A549 (cell line): ENCODE measurements around the gene GALNT4. TPM values are rescaled to one million over a fixed set of nuclear protein-coding genes. Genes with fewer than 3 reads are reported as not detected.

Experiments used
- ATAC-seq, 2 experiments: fragments of 200-7000 bp in 1 of 2; fragments of >200 bp in 1 of 2; cut with Nextera tagmentation in 1 of 2; cut with Tn5 transposase in 1 of 2; 3 replicates each; pipeline versions ENCODE4 v1.8.0 to v1.9.1; 2018 to 2020; ENCODE audit warnings: mild to moderate bottlenecking in 1 of 2, moderate library complexity in 1 of 2
- CTCF ChIA-PET: fragments of 300-600 bp; sonication (Branson Sonifier 250); formaldehyde crosslinking; extraction: SDS; loops from one replicate; lab custom pipeline; 2021; ENCODE audit warnings: antibody characterized with exemption, inconsistent platforms; lab: Yijun Ruan, JAX
- POLR2A ChIA-PET: fragments of 350-600 bp; formaldehyde crosslinking; extraction: SDS; loops from one replicate; lab custom pipeline; 2021; ENCODE audit warnings: antibody characterized with exemption, inconsistent platforms; lab: Yijun Ruan, JAX
- DNase-seq, 2 experiments: peaks; one replicate each; pipeline versions ENCODE4 v3.0.0 to v3.0.0-alpha.2; 2011 to 2016; ENCODE audit warnings: low read depth in 1 of 2, low spot score in 1 of 2
- FAIRE-seq: peaks from 2 replicates; lab custom pipeline; 2011; peaks lifted over from hg19 to GRCh38; lab: Jason Lieb, UNC
- H3K27ac ChIP-seq, 2 experiments: fragments of >200 bp; sonication (Bioruptor Twin); formaldehyde crosslinking; 3 replicates each; pipeline ENCODE4 v1.5.1; 2016 to 2017
- H3K4me1 ChIP-seq: fragments of >200 bp; sonication (Bioruptor Twin); formaldehyde crosslinking; 3 replicates; pipeline ENCODE4 v1.6.1; 2016
- H3K4me2 ChIP-seq: fragments of >200 bp; sonication (Bioruptor Twin); formaldehyde crosslinking; 3 replicates; pipeline ENCODE4 v1.6.1; 2016
- H3K4me3 ChIP-seq: fragments of >200 bp; sonication (Bioruptor Twin); formaldehyde crosslinking; 3 replicates; pipeline ENCODE4 v1.5.1; 2016
- H3K9me3 ChIP-seq: fragments of >200 bp; sonication (Bioruptor Twin); formaldehyde crosslinking; 3 replicates; pipeline ENCODE4 v1.6.1; 2016
- BCL3 ChIP-seq: fragments of >200 bp; sonication (Bioruptor Twin); formaldehyde crosslinking; IDR thresholded peaks from 3 replicates; pipeline ENCODE4 v1.6.1; 2016
- CBX2 ChIP-seq: fragments of 200-600 bp; sonication (generic); IDR thresholded peaks from 2 replicates; pipeline ENCODE4 v1.6.1; 2016; ENCODE audit warnings: low read depth, mild to moderate bottlenecking, borderline replicate concordance
- CBX8 ChIP-seq: fragments of 200-600 bp; sonication (generic); IDR thresholded peaks from 2 replicates; pipeline ENCODE4 v1.6.1; 2016
- CHD2 ChIP-seq: fragments of 150-350 bp; IDR thresholded peaks from 2 replicates; pipeline ENCODE4 v1.6.1; 2014; ENCODE audit warnings: low read length; ENCODE audit not compliant: partially characterized antibody
- CHD4 ChIP-seq: fragments of 200-600 bp; sonication (generic); IDR thresholded peaks from 2 replicates; pipeline ENCODE4 v1.6.1; 2016; ENCODE audit warnings: antibody characterized with exemption, mild to moderate bottlenecking, borderline replicate concordance
- E2F6 ChIP-seq: IDR thresholded peaks from 2 replicates; pipeline ENCODE4 v1.6.1; 2012; ENCODE audit warnings: low read depth, borderline replicate concordance
- ELK1 ChIP-seq: fragments of 150-350 bp; IDR thresholded peaks from 2 replicates; pipeline ENCODE4 v1.6.1; 2014; ENCODE audit warnings: low read depth, mild to moderate bottlenecking, low read length
- FOSB ChIP-seq: fragments of 250-450 bp; sonication (Bioruptor Pico); IDR thresholded peaks from 2 replicates; pipeline ENCODE4 v1.5.0; 2020; ENCODE audit warnings: mild to moderate bottlenecking, moderate library complexity
- FOXS1 ChIP-seq: fragments of 250-450 bp; sonication (Bioruptor Pico); IDR thresholded peaks from 2 replicates; pipeline ENCODE4 v1.5.0; 2020; ENCODE audit warnings: mild to moderate bottlenecking, moderate library complexity
- GATA3 ChIP-seq: IDR thresholded peaks from 2 replicates; pipeline ENCODE4 v1.6.1; 2012; ENCODE audit warnings: borderline replicate concordance
- HDAC2 ChIP-seq: fragments of 200-600 bp; sonication (generic); IDR thresholded peaks from 2 replicates; pipeline ENCODE4 v1.6.1; 2016
- HES2 ChIP-seq: fragments of >200 bp; sonication (Bioruptor Twin); formaldehyde crosslinking; IDR thresholded peaks from 2 replicates; pipeline ENCODE4 v1.6.1; 2016
- HEYL ChIP-seq: fragments of 250-450 bp; sonication (Bioruptor Pico); IDR thresholded peaks from 2 replicates; pipeline ENCODE4 v1.8.0; 2021; ENCODE audit warnings: mild to moderate bottlenecking, moderate library complexity
- JUNB ChIP-seq: fragments of >200 bp; sonication (Bioruptor Twin); formaldehyde crosslinking; IDR thresholded peaks from 2 replicates; pipeline ENCODE4 v1.6.1; 2016
- KDM5A ChIP-seq: fragments of 200-600 bp; sonication (generic); IDR thresholded peaks from 2 replicates; pipeline ENCODE4 v1.6.1; 2016; ENCODE audit warnings: antibody characterized with exemption, mild to moderate bottlenecking
- MAX ChIP-seq: IDR thresholded peaks from 2 replicates; pipeline ENCODE4 v1.6.1; 2012
- MAZ ChIP-seq: fragments of 150-350 bp; IDR thresholded peaks from 2 replicates; pipeline ENCODE4 v1.6.1; 2014; ENCODE audit warnings: antibody characterized with exemption, low read depth, low read length, borderline replicate concordance
- MYC ChIP-seq: IDR thresholded peaks from 2 replicates; pipeline ENCODE4 v1.6.1; 2012; ENCODE audit warnings: mild to moderate bottlenecking, inconsistent platforms, low read length, improper control_type of control experiment, borderline replicate concordance
- POLR2A ChIP-seq: IDR thresholded peaks from 2 replicates; pipeline ENCODE4 v1.6.1; 2012; ENCODE audit warnings: mild to moderate bottlenecking, low read length
- POLR2AphosphoS2 ChIP-seq: conservative IDR thresholded peaks from 2 replicates; pipeline ENCODE4 v1.6.1; 2012; ENCODE audit warnings: low read length, improper control_type of control experiment, inconsistent platforms
- RCOR1 ChIP-seq: fragments of 150-350 bp; IDR thresholded peaks from 2 replicates; pipeline ENCODE4 v1.6.1; 2014; ENCODE audit warnings: antibody characterized with exemption, low read length, low read depth
- RFX5 ChIP-seq: fragments of 450-650 bp; IDR thresholded peaks from 2 replicates; pipeline ENCODE4 v1.7.1; 2014; ENCODE audit warnings: antibody characterized with exemption, mild to moderate bottlenecking, moderate library complexity
- RNF2 ChIP-seq: fragments of 200-600 bp; sonication (generic); IDR thresholded peaks from 2 replicates; pipeline ENCODE4 v1.6.1; 2016; ENCODE audit warnings: low read depth, mild to moderate bottlenecking, antibody characterized with exemption, moderate library complexity, borderline replicate concordance
- SMC3 ChIP-seq: fragments of >200 bp; sonication (Bioruptor Twin); formaldehyde crosslinking; IDR thresholded peaks from 3 replicates; pipeline ENCODE4 v1.6.1; 2018; ENCODE audit warnings: inconsistent platforms
- USF2 ChIP-seq: fragments of 450-650 bp; IDR thresholded peaks from 2 replicates; pipeline ENCODE4 v1.6.1; 2014; ENCODE audit warnings: antibody characterized with exemption
- ZFP36 ChIP-seq: fragments of 450-650 bp; IDR thresholded peaks from 2 replicates; pipeline ENCODE4 v1.6.1; 2014; ENCODE audit warnings: borderline replicate concordance; ENCODE audit not compliant: partially characterized antibody
- ZNF302 ChIP-seq: fragments of 250-450 bp; sonication (Bioruptor Pico); IDR thresholded peaks from 2 replicates; pipeline ENCODE4 v1.9.0; 2021; ENCODE audit warnings: inconsistent platforms, mild to moderate bottlenecking, moderate library complexity
- ZSCAN20 ChIP-seq: fragments of 250-450 bp; sonication (Bioruptor Pico); IDR thresholded peaks from 2 replicates; pipeline ENCODE4 v1.8.0; 2022; ENCODE audit warnings: mild to moderate bottlenecking, moderate library complexity
- WGBS: methylation state at CpG from one replicate; pipeline ENCODE4 v1.1.6; 2017; ENCODE audit errors: missing lambda C conversion rate; 5-methylcytosine and 5-hydroxymethylcytosine counted together
- polyA plus RNA-seq, 4 experiments: library from polyadenylated mRNA; depleted of rRNA in 3 of 4; stranded (reverse); fragments of >200 nt; fragmentation: RNase III in 1 of 4; extraction: RNeasy Plus Mini Kit Qiagen cat#74134 plus additional on column Dnase treatment in 1 of 4; gene quantifications; 2 replicates in 3 of 4; 3 replicates in 1 of 4; pipeline ENCODE4 v1.2.3, GENCODE V29; 2011 to 2017

GALNT4 gene
- polyA plus RNA-seq, 2 of the 4 experiments (the other 2 are of a cell fraction): 5.9 to 14.3 TPM

GRCh38 chr12:89484470-89484869 is 40.1 kb downstream of the GALNT4 start:
- ChIA-PET POLR2A (no interaction called here), CTCF (interaction anchor here (1.0 to 1.2 kb wide), 2 partner anchors 14 to 43 kb away, joined by 3 read pairs; no protein-coding TSS in a partner anchor)
- no peak overlapping the region for H3K4me2 ChIP-seq
- H3K4me1 ChIP-seq: no peaks in the 10 kb centered on the region
- ATAC-seq (no peak), FAIRE-seq (peak; percentile 61)
- WGBS: 88% methylated on average over 1 of the region's 1 CpG
- no peaks in the 10 kb centered on the region for H3K9me3 ChIP-seq
- no peak for TF ChIP-seq JUNB
- TF ChIP-seq CHD2: no peak
- TF ChIP-seq BCL3: no peak
- no peak for TF ChIP-seq USF2
- TF ChIP-seq, all 56 proteins: peak for 0
- DNase-seq: no peak
- no peak overlapping the region for H3K27ac ChIP-seq
- no peak overlapping the region for H3K4me3 ChIP-seq

- POLR2A ChIA-PET: no interaction called here
- ATAC-seq (no peak), FAIRE-seq (no peak), DNase-seq (no peak)
- H3K4me2 ChIP-seq: no peak overlapping the region
- TF ChIP-seq MYC (no peak), RNF2 (no peak), FOXS1 (CRISPR knock-in tag) (no peak), HES2 (no peak), RCOR1 (no peak), RFX5 (no peak), ZNF302 (no peak), POLR2A (no peak), ELK1 (no peak), CHD4 (no peak)
- no peak overlapping the region for H3K27ac ChIP-seq
- H3K9me3 ChIP-seq: no peaks in the 10 kb centered on the region
- H3K4me1 ChIP-seq: no peaks in the 10 kb centered on the region
- WGBS: 91% methylated on average over 2 of the region's 2 CpGs
- H3K4me3 ChIP-seq: no peak overlapping the region
- CTCF ChIA-PET: no interaction called here
These were observed 43.2 kb downstream of the GALNT4 start for GRCh38 chr12:89481213-89481914.

- CTCF ChIA-PET: interaction anchor here (0.9 kb wide), 1 partner anchor 14 kb away, joined by 3 read pairs; no protein-coding TSS in a partner anchor
- Histone ChIP-seq H3K4me3 (no peak overlapping the region), H3K4me1 (peaks cover 10% of the 10 kb centered on the region), H3K4me2 (no peak overlapping the region), H3K9me3 (no peaks in the 10 kb centered on the region), H3K27ac (no peak overlapping the region)
- FAIRE-seq: no peak
- DNase-seq: no peak
- POLR2A ChIA-PET: no interaction called here
- 86% methylated on average over 3 of the region's 3 CpGs for WGBS
- no peak for ATAC-seq
- TF ChIP-seq FOXS1 (CRISPR knock-in tag) (no peak), ZSCAN20 (CRISPR knock-in tag) (no peak), RNF2 (no peak), CBX8 (no peak), BCL3 (no peak), SMC3 (no peak), HDAC2 (no peak), KDM5A (no peak), MAZ (no peak), MAX (no peak), ZFP36 (no peak), CBX2 (no peak), HEYL (CRISPR knock-in tag) (no peak), E2F6 (no peak), FOSB (no peak), GATA3 (no peak), JUNB (no peak), POLR2AphosphoS2 (no peak), CHD2 (no peak)
These were observed 44.6 kb downstream of the GALNT4 start for GRCh38 chr12:89479982-89480381.
